ENCODE data around the gene MINDY4B. TPM values are rescaled to one million over a fixed set of nuclear protein-coding genes. Genes with fewer than 3 reads are reported as not detected.

Gene MINDY4B
- total and polyA plus RNA-seq, 10 of the 15 experiments (the other 5 are each of a cell fraction or from before 2014, with no cell fraction given), result not detected

DNA sequence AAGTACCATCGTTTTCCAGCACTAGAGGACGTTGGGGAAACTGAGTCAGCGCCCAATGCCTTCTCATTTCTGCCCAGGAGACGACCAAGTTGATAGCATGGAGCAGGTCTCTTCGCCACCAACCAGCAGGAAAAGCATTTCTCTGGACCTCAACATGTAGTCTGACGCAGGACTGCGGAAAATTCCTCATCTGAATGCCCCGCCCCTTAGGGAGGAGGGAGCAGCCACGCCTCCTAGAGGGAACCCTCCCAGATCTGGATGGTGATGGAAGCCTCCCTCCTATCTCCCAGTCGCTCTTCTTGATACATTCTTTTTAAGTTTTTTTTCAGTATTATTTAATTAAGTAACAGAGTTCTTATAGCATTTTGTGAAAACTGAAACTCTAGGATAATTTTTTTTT, 17.4 kb upstream of the MINDY4B start:
- Histone ChIP-seq H3K4me3 (no peak overlapping the region), H2AFZ (ENCODE audit: control insufficient read depth, low read depth, low read length) (no peak overlapping the region), H3K4me1 (ENCODE audit: control insufficient read depth, insufficient read depth, low read length) (no peaks in the 10 kb centered on the region), H3K27me3 (replicated peaks in 1 of 2; ENCODE audit: control insufficient read depth in 2 of 2, insufficient read depth in 2 of 2, low read length in 1 of 2) (peaks cover 0 to 2% of the 10 kb centered on the region in 2 experiments; a peak in 1 of 4 replicates), H3K9ac (ENCODE audit: control insufficient read depth, insufficient read depth, low read length) (no peak overlapping the region), H3K36me3 (ENCODE audit: control insufficient read depth in 2 of 2, insufficient read depth in 2 of 2, low read length in 1 of 2) (no peaks in the 10 kb centered on the region), H3K4me2 (ENCODE audit: control insufficient read depth, insufficient read depth) (no peak overlapping the region), H3K27ac (ENCODE audit: control insufficient read depth, insufficient read depth) (no peak overlapping the region), H3K9me3 (replicated peaks; ENCODE audit: control insufficient read depth, insufficient read depth, low read length) (no peaks in the 10 kb centered on the region), H4K20me1 (ENCODE audit: control insufficient read depth, insufficient read depth) (no peaks in the 10 kb centered on the region), H3K79me2 (ENCODE audit: control insufficient read depth, insufficient read depth, low read length) (no peaks in the 10 kb centered on the region)
- ChIA-PET CTCF (no interaction called here), SMC1A (ENCODE audit: uncharacterized antibody, unreplicated experiment) (no interaction called here), POLR2A (no interaction called here), RAD21 (ENCODE audit: unreplicated experiment) (no interaction called here)
- ATAC-seq, result no peak
- in situ Hi-C loops (cut with MboI) (loop anchor here (10.0 kb wide), 1 partner anchor 222 kb away; no protein-coding TSS in a partner anchor), intact Hi-C loops (cut with micrococcal nuclease; ENCODE audit: unreplicated experiment) (no loop called here)
- DNase-seq (ENCODE audit: low read depth, low spot score), result no peak
- no peak for TF ChIP-seq ZBED1 (IDR thresholded peaks at IDR 0.05; ENCODE audit: borderline replicate concordance)
- TF ChIP-seq ZNF384 (IDR thresholded peaks at IDR 0.05; ENCODE audit: borderline replicate concordance, low read depth, low read length), result no peak
- TF ChIP-seq, protein P1, sequence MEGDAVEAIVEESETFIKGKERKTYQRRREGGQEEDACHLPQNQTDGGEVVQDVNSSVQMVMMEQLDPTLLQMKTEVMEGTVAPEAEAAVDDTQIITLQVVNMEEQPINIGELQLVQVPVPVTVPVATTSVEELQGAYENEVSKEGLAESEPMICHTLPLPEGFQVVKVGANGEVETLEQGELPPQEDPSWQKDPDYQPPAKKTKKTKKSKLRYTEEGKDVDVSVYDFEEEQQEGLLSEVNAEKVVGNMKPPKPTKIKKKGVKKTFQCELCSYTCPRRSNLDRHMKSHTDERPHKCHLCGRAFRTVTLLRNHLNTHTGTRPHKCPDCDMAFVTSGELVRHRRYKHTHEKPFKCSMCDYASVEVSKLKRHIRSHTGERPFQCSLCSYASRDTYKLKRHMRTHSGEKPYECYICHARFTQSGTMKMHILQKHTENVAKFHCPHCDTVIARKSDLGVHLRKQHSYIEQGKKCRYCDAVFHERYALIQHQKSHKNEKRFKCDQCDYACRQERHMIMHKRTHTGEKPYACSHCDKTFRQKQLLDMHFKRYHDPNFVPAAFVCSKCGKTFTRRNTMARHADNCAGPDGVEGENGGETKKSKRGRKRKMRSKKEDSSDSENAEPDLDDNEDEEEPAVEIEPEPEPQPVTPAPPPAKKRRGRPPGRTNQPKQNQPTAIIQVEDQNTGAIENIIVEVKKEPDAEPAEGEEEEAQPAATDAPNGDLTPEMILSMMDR (IDR thresholded peaks at IDR 0.05 in 2 of 3, conservative IDR thresholded peaks at IDR 0.05 in 1 of 3; ENCODE audit: control insufficient read depth in 2 of 3, extremely low read depth in 1 of 3, insufficient read depth in 1 of 3, low read depth in 3 of 3, low read length in 3 of 3), result no peak
- no peak for FAIRE-seq
- 15% methylated on average over 10 of the region's 10 CpGs for WGBS (ENCODE audit: insufficient coverage, insufficient replicate concordance, low lambda C conversion rate, missing lambda C conversion rate)
- BruUV-seq (replicated peaks), result no TSS peak

- Histone ChIP-seq H4K20me1 (ENCODE audit: control insufficient read depth, insufficient read depth) (no peaks in the 10 kb centered on the region), H3K4me3 (no peak overlapping the region), H3K9me3 (replicated peaks; ENCODE audit: control insufficient read depth, insufficient read depth, low read length) (no peaks in the 10 kb centered on the region), H3K4me1 (ENCODE audit: control insufficient read depth, insufficient read depth, low read length) (no peaks in the 10 kb centered on the region), H3K27ac (ENCODE audit: control insufficient read depth, insufficient read depth) (no peak overlapping the region), H3K79me2 (ENCODE audit: control insufficient read depth, insufficient read depth, low read length) (no peaks in the 10 kb centered on the region), H3K36me3 (ENCODE audit: control insufficient read depth in 2 of 2, insufficient read depth in 2 of 2, low read length in 1 of 2) (no peaks in the 10 kb centered on the region), H3K4me2 (ENCODE audit: control insufficient read depth, insufficient read depth) (no peak overlapping the region), H2AFZ (ENCODE audit: control insufficient read depth, low read depth, low read length) (no peak overlapping the region), H3K27me3 (replicated peaks in 1 of 2; ENCODE audit: control insufficient read depth in 2 of 2, insufficient read depth in 2 of 2, low read length in 1 of 2) (no peaks in the 10 kb centered on the region; a peak in 1 of 4 replicates), H3K9ac (ENCODE audit: control insufficient read depth, insufficient read depth, low read length) (no peak overlapping the region)
- ChIA-PET POLR2A (no interaction called here), RAD21 (ENCODE audit: unreplicated experiment) (no interaction called here), SMC1A (ENCODE audit: uncharacterized antibody, unreplicated experiment) (no interaction called here), CTCF (no interaction called here)
- ATAC-seq (no peak), DNase-seq (ENCODE audit: low read depth, low spot score) (no peak), FAIRE-seq (no peak)
- 0% methylated on average over 4 of the region's 4 CpGs for WGBS (ENCODE audit: insufficient coverage, insufficient replicate concordance, low lambda C conversion rate, missing lambda C conversion rate)
- in situ Hi-C loops (cut with MboI), result loop anchor here (10.0 kb wide), 1 partner anchor 224 kb away; no protein-coding TSS in a partner anchor
- intact Hi-C loops (cut with micrococcal nuclease; ENCODE audit: unreplicated experiment), result no loop called here
- BruUV-seq (replicated peaks), result no TSS peak
- TF ChIP-seq CUX1 (IDR thresholded peaks at IDR 0.05; ENCODE audit: insufficient replicate concordance, low read depth, low read length) (no peak), MEF2B (IDR thresholded peaks at IDR 0.05; ENCODE audit: partially characterized antibody, poor library complexity, severe bottlenecking) (no peak), USF1 (IDR thresholded peaks at IDR 0.05; ENCODE audit: borderline replicate concordance, extremely low read length, insufficient read depth, low read depth, low read length) (no peak), ZSCAN29 (IDR thresholded peaks at IDR 0.05) (no peak), RFX5 (IDR thresholded peaks at IDR 0.05; ENCODE audit: low read depth, low read length) (no peak)
Measured at GRCh38 chr3:150921209-150921608, 16.0 kb upstream of the MINDY4B start.

Measured in GM12878 (cell line).